Testis (tissue), 2 donors: ENCODE results near the gene TTC31.
A peak's percentile ranks its signal among the peaks of the same experiment; 100 is the strongest.

ENCODE experiments used
- CTCF ChIP-seq, 3 experiments: fragments of 450-650 bp in 2 of 3; fragments of 200-600 bp in 1 of 3; sonication (generic) in 1 of 3; IDR thresholded peaks; one replicate each; pipeline ENCODE4 v1.5.1; 2016 to 2019; ENCODE audit warnings: antibody characterized with exemption in 3 of 3, mild to moderate bottlenecking in 2 of 3, moderate library complexity in 1 of 3
- POLR2A ChIP-seq: fragments of 450-650 bp; IDR thresholded peaks from one replicate; pipeline ENCODE4 v1.6.1; 2017; ENCODE audit warnings: antibody characterized with exemption, mild to moderate bottlenecking, moderate library complexity

GRCh38 chr2:74440378-74441169, 42.3 kb upstream of the TTC31 start:
- no peak for TF ChIP-seq POLR2A
- TF ChIP-seq CTCF (IDR thresholded peaks at IDR 0.05), result peak in 2 of 3 experiments; percentile 20 to 29
